Measurements from ENCODE around the gene GPR84.

Gene GPR84

GRCh38 chr12:54321363-54321762 lies 42.9 kb downstream of the GPR84 start:
- DNase-seq = no peak

Data from T1000 (cell line).